Pancreas (tissue), 10 donors: ENCODE results near the gene CABP1. TPM values are rescaled to one million over a fixed set of nuclear protein-coding genes. Genes with fewer than 3 reads are reported as not detected.

Experiments used
- ATAC-seq, 4 donors: fragments of 200-7000 bp; cut with Tn5 transposase; one replicate each; pipeline versions ENCODE4 v1.8.0 to v1.9.1; 2020; ENCODE audit warnings: mild to moderate bottlenecking in 4 of 4, moderate library complexity in 4 of 4
- DNase-seq, 6 donors: peaks; one replicate each; pipeline ENCODE4 v3.0.0-alpha.2; 2020
- FAIRE-seq: peaks from 2 replicates; lab custom pipeline; 2012; peaks lifted over from hg19 to GRCh38; lab: Jason Lieb, UNC
- H3K27ac ChIP-seq, 4 donors: fragments of 200-600 bp; sonication (generic); 1 replicate in 3 of 4; 2 replicates in 1 of 4; pipeline versions ENCODE4 v1.5.0 to v1.8.0; 2020
- H3K27me3 ChIP-seq, 4 donors: fragments of 200-600 bp; one replicate each; pipeline ENCODE4 v1.8.0; 2021
- H3K36me3 ChIP-seq, 3 donors: fragments of 200-600 bp; sonication (generic) in 1 of 3; one replicate each; pipeline versions ENCODE4 v1.5.0 to v1.8.0; 2020 to 2021
- H3K4me1 ChIP-seq, 3 donors: fragments of 200-600 bp; one replicate each; pipeline ENCODE4 v1.8.0; 2021
- H3K4me3 ChIP-seq, 4 donors: fragments of 200-600 bp; sonication (generic) in 2 of 4; one replicate each; pipeline versions ENCODE4 v1.5.0 to v1.8.0; 2020 to 2021
- H3K9me3 ChIP-seq, 4 donors: fragments of 200-600 bp; one replicate each; pipeline ENCODE4 v1.8.0; 2021
- CTCF ChIP-seq, 4 donors: fragments of 200-600 bp; sonication (generic) in 3 of 4; IDR thresholded peaks; one replicate each; pipeline versions ENCODE4 v1.5.0 to v1.8.0; 2021; ENCODE audit warnings: antibody characterized with exemption in 4 of 4
- WGBS, 2 donors: extraction: QIAGEN DNeasy Blood & Tissue Kit; methylation state at CpG; one replicate each; pipeline ENCODE4 v1.1.7; 2013; 5-methylcytosine and 5-hydroxymethylcytosine counted together
- intact Hi-C, 3 donors: fragments of 100-400 bp; cut with DNase I; formaldehyde crosslinking; loops; one replicate each; pipeline versions ENCODE4 v1.11.1 to v1.14.2; 2022
- polyA plus RNA-seq, 2 donors: library from polyadenylated mRNA; stranded (reverse); fragments of 200-250 nt; gene quantifications; one replicate each; pipeline ENCODE4 v1.2.3, GENCODE V29; 2013
- total RNA-seq, 6 donors: library from RNA; stranded (reverse); fragmentation: NEBNext Ultra II Directional in 4 of 6; extraction: Animal tissue kit (Norgen Biotek cat#: 25700) in 4 of 6; gene quantifications; one replicate each; pipeline versions ENCODE4 v1.2.1 to v1.2.4, GENCODE V29; 2021 to 2023
- donor health status: healthy with polysubstance abuse.
- donor health status: DM: no; HTN: no; CAD: no; lungs with moderate emphysema.
- donor health status: DM: no; HTN: no; CAD: no.
- donor health status: control.
- donor health status: control.
- donor health status: Bipolar disorder and iron deficiency.
- donor health status: DM: yes; HTN: yes; CAD: no.
- donor health status: DM: no; HTN: no; CAD: no.
- donor health status: DM: no; HTN: no; CAD: no.
- donor health status: DM: yes; HTN: yes; CAD: no.

Gene CABP1
- total and polyA plus RNA-seq, 8 donors, result 0.12 to 5.7 (median 0.54) TPM

GRCh38 chr12:120705618-120706017 is 65.2 kb downstream of the CABP1 start:
- FAIRE-seq (no peak), DNase-seq (no peak), ATAC-seq (peak in 1 of 4 donors; percentile 13)
- Histone ChIP-seq H3K9me3 (no peaks in the 10 kb centered on the region), H3K36me3 (peaks cover 0 to 12% (median 11%) of the 10 kb centered on the region in 3 donors), H3K4me1 (peaks cover 0 to 3% (median 0%) of the 10 kb centered on the region in 3 donors), H3K27ac (no peak overlapping the region), H3K27me3 (no peaks in the 10 kb centered on the region), H3K4me3 (no peak overlapping the region)
- intact Hi-C loops, result no loop called here
- WGBS, 2 donors, result 85% methylated on average over 1 of the region's 1 CpG
- no peak for TF ChIP-seq CTCF (IDR thresholded peaks at IDR 0.05)

GRCh38 chr12:120706029-120706428 is 65.6 kb downstream of the CABP1 start:
- no peak for TF ChIP-seq CTCF (IDR thresholded peaks at IDR 0.05)
- intact Hi-C loops, result no loop called here
- Histone ChIP-seq H3K4me3 (no peak overlapping the region), H3K4me1 (peaks cover 0 to 3% (median 0%) of the 10 kb centered on the region in 3 donors), H3K27ac (no peak overlapping the region), H3K9me3 (no peaks in the 10 kb centered on the region), H3K36me3 (peaks cover 0 to 12% (median 8%) of the 10 kb centered on the region in 3 donors), H3K27me3 (no peaks in the 10 kb centered on the region)
- DNase-seq, result no peak
- no peak for ATAC-seq
- 88 to 93% methylated on average over 5 of the region's 5 CpGs for WGBS, 2 donors
- FAIRE-seq, result no peak

- intact Hi-C loops, result no loop called here
Observed at GRCh38 chr12:120708651-120709050, 68.2 kb downstream of the CABP1 start.

DNA sequence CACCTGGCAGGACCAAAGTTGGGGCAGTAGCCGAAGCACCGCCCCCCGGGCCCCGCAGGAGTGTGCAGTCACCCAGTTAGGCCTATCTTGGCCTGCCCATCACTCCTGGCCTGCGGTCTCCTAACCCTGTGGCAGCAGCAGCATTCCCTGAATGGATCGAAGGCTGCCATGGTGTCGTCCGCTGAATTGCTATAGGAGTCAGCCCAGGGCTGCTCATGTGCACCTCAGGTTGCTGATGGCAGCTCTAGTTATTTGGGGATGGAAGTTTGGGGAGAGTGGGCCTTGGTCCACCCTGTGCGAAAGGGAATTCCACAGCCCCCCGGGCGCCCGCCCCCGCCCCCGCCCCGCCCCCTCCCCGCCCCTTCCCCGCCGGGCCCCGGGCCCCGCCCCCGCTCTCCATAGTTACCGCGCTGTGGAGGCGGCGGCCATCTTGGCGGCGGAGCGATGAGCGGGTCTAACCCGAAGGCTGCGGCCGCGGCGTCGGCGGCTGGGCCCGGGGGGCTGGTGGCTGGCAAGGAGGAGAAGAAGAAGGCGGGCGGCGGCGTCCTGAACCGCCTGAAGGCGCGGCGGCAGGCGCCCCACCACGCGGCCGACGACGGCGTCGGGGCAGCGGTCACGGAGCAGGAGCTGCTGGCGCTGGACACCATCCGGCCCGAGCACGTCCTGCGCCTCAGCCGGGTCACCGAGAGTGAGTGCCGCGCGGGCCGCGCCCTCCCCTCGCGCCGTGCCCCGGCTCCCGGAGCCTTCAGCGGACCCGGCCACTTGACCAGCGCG is 69.8 kb downstream of the CABP1 start, which contains the start of gene UNC119B:
UNC119B (plus strand) TSS at position 428 of the 774 bp plus-strand sequence; CDS start at position 445, 17 bp downstream.
- Histone ChIP-seq H3K4me1 (peaks cover 0 to 3% (median 0%) of the 10 kb centered on the region in 3 donors), H3K27ac (peak within 1 kb of the TSS; percentile 42 to 84 (median 72)), H3K4me3 (peak within 1 kb of the TSS; percentile 85 to 97 (median 96)), H3K27me3 (no peaks in the 10 kb centered on the region), H3K9me3 (no peaks in the 10 kb centered on the region), H3K36me3 (peaks cover 0 to 8% (median 6%) of the 10 kb centered on the region in 3 donors)
- no peak for FAIRE-seq
- peak; percentile 54 to 91 (median 72) for DNase-seq
- WGBS, 2 donors, result 1% methylated on average over 50 to 75 of the region's 76 CpGs
- ATAC-seq, result peak; percentile 88 to 93 (median 92)
- intact Hi-C loops, result loop anchor here in 2 of 3 donors (5.0 to 10.0 kb wide), 3 partner anchors 63 to 128 kb away; partner anchors contain the start of genes CABP1 (in 1 of the 2) and POP5 (in 1 of the 2)
- TF ChIP-seq CTCF (IDR thresholded peaks at IDR 0.05), result no peak

More at GRCh38 chr12:120708651-120709050, 68.2 kb downstream of the CABP1 start:
- Histone ChIP-seq H3K4me1 (peaks cover 0 to 3% (median 0%) of the 10 kb centered on the region in 3 donors), H3K36me3 (no peaks in the 10 kb centered on the region), H3K27me3 (no peaks in the 10 kb centered on the region), H3K9me3 (no peaks in the 10 kb centered on the region), H3K27ac (no peak overlapping the region), H3K4me3 (no peak overlapping the region)
- FAIRE-seq (no peak), DNase-seq (no peak), ATAC-seq (no peak)
- WGBS, 2 donors, result 73 to 79% methylated on average over 4 of the region's 4 CpGs
- no peak for TF ChIP-seq CTCF (IDR thresholded peaks at IDR 0.05)
